Peyer's patch (tissue), 4 donors: ENCODE results near the gene C9.

Experiments used
- POLR2A ChIP-seq, 2 donors: fragments of 450-650 bp; IDR thresholded peaks; one replicate each; pipeline ENCODE4 v1.5.1; 2017; ENCODE audit warnings: antibody characterized with exemption in 2 of 2, mild to moderate bottlenecking in 2 of 2, moderate library complexity in 2 of 2
- TF ChIP-seq, protein P1 (sequence below), 6 experiments: fragments of 450-650 bp in 4 of 6; fragments of 200-600 bp in 2 of 6; sonication (generic) in 1 of 6; IDR thresholded peaks; one replicate each; pipeline ENCODE4 v1.5.1; 2017 to 2019; ENCODE audit warnings: antibody characterized with exemption in 6 of 6, mild to moderate bottlenecking in 3 of 6, moderate library complexity in 1 of 6

DNA sequence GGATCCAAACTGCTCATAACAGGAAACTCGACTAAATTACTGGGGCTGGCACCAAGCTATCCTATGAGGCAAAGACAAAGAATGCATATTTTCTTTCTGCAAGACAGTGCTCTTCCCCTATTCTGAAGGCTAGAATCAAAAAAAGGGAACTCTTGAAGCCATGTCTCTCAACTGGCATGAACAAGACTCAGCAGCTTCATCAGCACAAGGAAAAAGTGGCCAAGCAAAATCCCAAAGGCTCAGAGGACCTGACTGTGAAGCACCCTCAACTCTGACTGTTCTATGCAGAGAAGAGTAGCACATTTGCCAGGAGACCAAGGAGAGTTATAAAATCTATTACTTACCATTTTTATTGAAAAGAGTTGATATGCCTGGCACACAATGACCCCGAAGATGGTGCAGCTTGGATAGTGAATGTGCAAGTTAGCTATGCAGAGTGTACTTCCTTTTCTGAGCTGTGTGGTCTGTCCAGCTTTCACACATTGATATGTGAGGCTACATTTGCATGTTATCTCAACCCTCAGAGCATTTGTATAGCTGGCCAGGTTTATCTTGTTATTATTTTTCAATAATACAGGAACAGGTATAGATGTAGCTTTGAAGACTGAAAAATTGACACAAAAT lies 94.0 kb downstream of the C9 start:
- TF ChIP-seq, protein P1, sequence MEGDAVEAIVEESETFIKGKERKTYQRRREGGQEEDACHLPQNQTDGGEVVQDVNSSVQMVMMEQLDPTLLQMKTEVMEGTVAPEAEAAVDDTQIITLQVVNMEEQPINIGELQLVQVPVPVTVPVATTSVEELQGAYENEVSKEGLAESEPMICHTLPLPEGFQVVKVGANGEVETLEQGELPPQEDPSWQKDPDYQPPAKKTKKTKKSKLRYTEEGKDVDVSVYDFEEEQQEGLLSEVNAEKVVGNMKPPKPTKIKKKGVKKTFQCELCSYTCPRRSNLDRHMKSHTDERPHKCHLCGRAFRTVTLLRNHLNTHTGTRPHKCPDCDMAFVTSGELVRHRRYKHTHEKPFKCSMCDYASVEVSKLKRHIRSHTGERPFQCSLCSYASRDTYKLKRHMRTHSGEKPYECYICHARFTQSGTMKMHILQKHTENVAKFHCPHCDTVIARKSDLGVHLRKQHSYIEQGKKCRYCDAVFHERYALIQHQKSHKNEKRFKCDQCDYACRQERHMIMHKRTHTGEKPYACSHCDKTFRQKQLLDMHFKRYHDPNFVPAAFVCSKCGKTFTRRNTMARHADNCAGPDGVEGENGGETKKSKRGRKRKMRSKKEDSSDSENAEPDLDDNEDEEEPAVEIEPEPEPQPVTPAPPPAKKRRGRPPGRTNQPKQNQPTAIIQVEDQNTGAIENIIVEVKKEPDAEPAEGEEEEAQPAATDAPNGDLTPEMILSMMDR (IDR thresholded peaks at IDR 0.05): no peak
- TF ChIP-seq POLR2A (IDR thresholded peaks at IDR 0.05): no peak
